Suprapubic skin (tissue), 4 donors: ENCODE data around the gene ANO3. TPM values are rescaled to one million over a fixed set of nuclear protein-coding genes. Genes with fewer than 3 reads are reported as not detected.

Experiments used
- DNase-seq, 2 donors: peaks; one replicate each; pipeline ENCODE4 v3.0.0-alpha.2; 2019; ENCODE audit warnings: low spot score in 2 of 2
- H3K27ac ChIP-seq: fragments of 200-600 bp; sonication (generic); one replicate; pipeline ENCODE4 v1.5.1; 2019
- H3K27me3 ChIP-seq: fragments of 200-600 bp; sonication (generic); one replicate; pipeline ENCODE4 v1.5.1; 2019
- H3K36me3 ChIP-seq: fragments of 200-600 bp; sonication (generic); one replicate; pipeline ENCODE4 v1.5.1; 2019
- H3K4me1 ChIP-seq: fragments of 200-600 bp; sonication (generic); one replicate; pipeline ENCODE4 v1.5.1; 2019
- H3K4me3 ChIP-seq: fragments of 200-600 bp; sonication (generic); one replicate; pipeline ENCODE4 v1.5.1; 2019; ENCODE audit warnings: mild to moderate bottlenecking
- H3K9me3 ChIP-seq: fragments of 200-600 bp; sonication (generic); one replicate; pipeline ENCODE4 v1.5.1; 2019
- CTCF ChIP-seq, 2 donors: fragments of 200-600 bp in 1 of 2; fragments of 450-650 bp in 1 of 2; sonication (generic) in 1 of 2; IDR thresholded peaks; one replicate each; pipeline ENCODE4 v1.5.1; 2016 to 2019; ENCODE audit warnings: antibody characterized with exemption in 2 of 2, mild to moderate bottlenecking in 1 of 2, moderate library complexity in 1 of 2
- EP300 ChIP-seq: sonication (generic); formaldehyde crosslinking; IDR thresholded peaks from one replicate; pipeline ENCODE4 v1.6.1; 2017; ENCODE audit warnings: antibody characterized with exemption
- POLR2A ChIP-seq, 2 donors: fragments of 450-650 bp; IDR thresholded peaks; one replicate each; pipeline ENCODE4 v1.6.1; 2017; ENCODE audit warnings: antibody characterized with exemption in 2 of 2, mild to moderate bottlenecking in 2 of 2, moderate library complexity in 2 of 2
- POLR2AphosphoS5 ChIP-seq, 3 donors: sonication (generic); formaldehyde crosslinking; IDR thresholded peaks; one replicate each; pipeline ENCODE4 v1.6.1; 2017; ENCODE audit warnings: antibody characterized with exemption in 3 of 3
- WGBS: methylation state at CpG from one replicate; pipeline ENCODE4 v1.1.5; 2018; 5-methylcytosine and 5-hydroxymethylcytosine counted together
- total RNA-seq, 4 donors: library from RNA; depleted of rRNA; stranded (reverse); fragments of >200 nt; gene quantifications; one replicate each; pipeline ENCODE4 v1.1.0, GENCODE V29; 2016

ANO3 gene
- total RNA-seq, 4 donors from 2014 or later: 0.08 to 0.29 (median 0.16) TPM; not detected in 1

- H3K4me3 ChIP-seq: no peak overlapping the region
- peaks cover 7% of the 10 kb centered on the region for H3K4me1 ChIP-seq
- DNase-seq: no peak
- WGBS: 49% methylated on average over 5 of the region's 5 CpGs
- H3K27me3 ChIP-seq: peaks cover 19% of the 10 kb centered on the region
- no peaks in the 10 kb centered on the region for H3K9me3 ChIP-seq
- H3K27ac ChIP-seq: no peak overlapping the region
- no peaks in the 10 kb centered on the region for H3K36me3 ChIP-seq
- TF ChIP-seq EP300: no peak
- no peak for TF ChIP-seq POLR2AphosphoS5 (IDR thresholded peaks at IDR 0.05)
- TF ChIP-seq POLR2A (IDR thresholded peaks at IDR 0.05): no peak
- TF ChIP-seq CTCF (IDR thresholded peaks at IDR 0.05): no peak
Observed at GRCh38 chr11:26332572-26332915, 614 bp downstream of the ANO3 start.

- WGBS: 70% methylated on average over 3 of the region's 3 CpGs
- Histone ChIP-seq H3K27me3 (peaks cover 19% of the 10 kb centered on the region), H3K36me3 (no peaks in the 10 kb centered on the region), H3K27ac (no peak overlapping the region), H3K4me1 (peaks cover 7% of the 10 kb centered on the region), H3K4me3 (no peak overlapping the region), H3K9me3 (no peaks in the 10 kb centered on the region)
- DNase-seq: no peak
- TF ChIP-seq EP300: no peak
- TF ChIP-seq CTCF (IDR thresholded peaks at IDR 0.05): no peak
- no peak for TF ChIP-seq POLR2AphosphoS5 (IDR thresholded peaks at IDR 0.05)
- TF ChIP-seq POLR2A (IDR thresholded peaks at IDR 0.05): no peak
Observed at GRCh38 chr11:26333906-26334305, 2.0 kb downstream of the ANO3 start.

- Histone ChIP-seq H3K4me3 (no peak overlapping the region), H3K4me1 (peaks cover 7% of the 10 kb centered on the region), H3K9me3 (no peaks in the 10 kb centered on the region), H3K27ac (no peak overlapping the region), H3K27me3 (peaks cover 12% of the 10 kb centered on the region), H3K36me3 (no peaks in the 10 kb centered on the region)
- no peak for TF ChIP-seq CTCF (IDR thresholded peaks at IDR 0.05)
- no peak for TF ChIP-seq EP300
- no peak for TF ChIP-seq POLR2AphosphoS5 (IDR thresholded peaks at IDR 0.05)
- no peak for TF ChIP-seq POLR2A (IDR thresholded peaks at IDR 0.05)
- no peak for DNase-seq
Observed at GRCh38 chr11:26335903-26336302, 4.0 kb downstream of the ANO3 start.

GRCh38 chr11:26344647-26345046, 12.7 kb downstream of the ANO3 start:
- no peaks in the 10 kb centered on the region for H3K36me3 ChIP-seq
- no peaks in the 10 kb centered on the region for H3K9me3 ChIP-seq
- no peak for DNase-seq
- no peaks in the 10 kb centered on the region for H3K27me3 ChIP-seq
- TF ChIP-seq CTCF (IDR thresholded peaks at IDR 0.05): no peak
- H3K27ac ChIP-seq: no peak overlapping the region
- no peaks in the 10 kb centered on the region for H3K4me1 ChIP-seq
- WGBS: 70% methylated on average over 2 of the region's 2 CpGs
- no peak overlapping the region for H3K4me3 ChIP-seq

GRCh38 chr11:26348776-26349175, 16.8 kb downstream of the ANO3 start:
- WGBS: 87% methylated on average over 5 of the region's 5 CpGs
- TF ChIP-seq POLR2A (IDR thresholded peaks at IDR 0.05) (no peak), EP300 (no peak), POLR2AphosphoS5 (IDR thresholded peaks at IDR 0.05) (no peak)
- no peaks in the 10 kb centered on the region for H3K4me1 ChIP-seq
- H3K27me3 ChIP-seq: no peaks in the 10 kb centered on the region
- H3K4me3 ChIP-seq: no peak overlapping the region
- no peaks in the 10 kb centered on the region for H3K9me3 ChIP-seq
- H3K36me3 ChIP-seq: no peaks in the 10 kb centered on the region
- H3K27ac ChIP-seq: no peak overlapping the region
- DNase-seq: no peak

- Histone ChIP-seq H3K27ac (no peak overlapping the region), H3K9me3 (no peaks in the 10 kb centered on the region), H3K27me3 (no peaks in the 10 kb centered on the region), H3K4me1 (no peaks in the 10 kb centered on the region), H3K4me3 (no peak overlapping the region), H3K36me3 (no peaks in the 10 kb centered on the region)
- WGBS: 74% methylated on average over 7 of the region's 7 CpGs
- no peak for TF ChIP-seq POLR2AphosphoS5 (IDR thresholded peaks at IDR 0.05)
- no peak for TF ChIP-seq EP300
- no peak for TF ChIP-seq POLR2A (IDR thresholded peaks at IDR 0.05)
- no peak for TF ChIP-seq CTCF (IDR thresholded peaks at IDR 0.05)
- DNase-seq: no peak
Observed at GRCh38 chr11:26350002-26350401, 18.1 kb downstream of the ANO3 start.
